ENCODE data around the gene GPHN. TPM values are rescaled to one million over a fixed set of nuclear protein-coding genes. Genes with fewer than 3 reads are reported as not detected.

Gene GPHN
- polyA plus RNA-seq, 1 of the 3 experiments (the other 2 are of a cell fraction) = 6.9 TPM

DNA sequence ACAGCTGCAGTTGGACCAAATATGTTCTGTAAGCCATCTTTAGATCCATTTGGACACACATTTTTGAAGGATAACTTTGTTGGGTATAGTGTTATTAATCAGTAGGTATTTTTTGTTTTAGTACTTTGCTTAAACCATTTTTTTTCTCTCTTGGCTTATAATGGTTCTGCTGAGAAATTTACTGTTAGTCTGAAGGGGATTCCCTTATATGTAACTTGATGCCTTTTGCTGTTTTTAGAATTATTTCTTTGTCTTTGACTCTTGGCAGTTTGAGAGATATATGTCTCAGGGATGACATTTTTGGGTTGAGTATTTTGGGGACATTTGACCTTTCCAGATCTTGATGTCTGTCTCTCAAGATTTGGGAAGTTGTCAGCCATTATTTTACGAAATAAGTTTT is 169.8 kb downstream of the GPHN start (continued):
- TF ChIP-seq, protein P1, sequence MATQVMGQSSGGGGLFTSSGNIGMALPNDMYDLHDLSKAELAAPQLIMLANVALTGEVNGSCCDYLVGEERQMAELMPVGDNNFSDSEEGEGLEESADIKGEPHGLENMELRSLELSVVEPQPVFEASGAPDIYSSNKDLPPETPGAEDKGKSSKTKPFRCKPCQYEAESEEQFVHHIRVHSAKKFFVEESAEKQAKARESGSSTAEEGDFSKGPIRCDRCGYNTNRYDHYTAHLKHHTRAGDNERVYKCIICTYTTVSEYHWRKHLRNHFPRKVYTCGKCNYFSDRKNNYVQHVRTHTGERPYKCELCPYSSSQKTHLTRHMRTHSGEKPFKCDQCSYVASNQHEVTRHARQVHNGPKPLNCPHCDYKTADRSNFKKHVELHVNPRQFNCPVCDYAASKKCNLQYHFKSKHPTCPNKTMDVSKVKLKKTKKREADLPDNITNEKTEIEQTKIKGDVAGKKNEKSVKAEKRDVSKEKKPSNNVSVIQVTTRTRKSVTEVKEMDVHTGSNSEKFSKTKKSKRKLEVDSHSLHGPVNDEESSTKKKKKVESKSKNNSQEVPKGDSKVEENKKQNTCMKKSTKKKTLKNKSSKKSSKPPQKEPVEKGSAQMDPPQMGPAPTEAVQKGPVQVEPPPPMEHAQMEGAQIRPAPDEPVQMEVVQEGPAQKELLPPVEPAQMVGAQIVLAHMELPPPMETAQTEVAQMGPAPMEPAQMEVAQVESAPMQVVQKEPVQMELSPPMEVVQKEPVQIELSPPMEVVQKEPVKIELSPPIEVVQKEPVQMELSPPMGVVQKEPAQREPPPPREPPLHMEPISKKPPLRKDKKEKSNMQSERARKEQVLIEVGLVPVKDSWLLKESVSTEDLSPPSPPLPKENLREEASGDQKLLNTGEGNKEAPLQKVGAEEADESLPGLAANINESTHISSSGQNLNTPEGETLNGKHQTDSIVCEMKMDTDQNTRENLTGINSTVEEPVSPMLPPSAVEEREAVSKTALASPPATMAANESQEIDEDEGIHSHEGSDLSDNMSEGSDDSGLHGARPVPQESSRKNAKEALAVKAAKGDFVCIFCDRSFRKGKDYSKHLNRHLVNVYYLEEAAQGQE (IDR thresholded peaks at IDR 0.05; ENCODE audit: low read depth, low read length) = no peak

DNA sequence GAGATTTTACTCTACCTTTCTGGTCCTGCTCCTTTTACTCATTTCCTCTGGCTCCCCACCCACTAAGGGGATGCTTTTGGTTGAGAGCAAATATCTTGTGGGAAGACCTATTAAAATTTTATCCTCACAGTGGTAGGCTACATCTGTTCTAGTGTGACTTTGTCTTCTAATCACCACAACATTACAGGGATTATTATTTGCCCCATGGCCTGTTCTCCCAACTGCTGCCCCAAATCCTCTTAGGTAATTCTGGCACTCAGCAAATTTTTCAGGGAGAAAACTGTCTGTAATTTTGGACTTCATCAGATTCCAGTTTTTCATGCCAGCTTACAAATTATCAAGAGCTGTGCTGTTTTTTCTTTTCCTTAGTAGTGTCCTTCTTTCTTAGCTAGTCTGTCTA is 172.3 kb downstream of the GPHN start:
- no peak overlapping the region for H3K4me3 ChIP-seq (ENCODE audit: low read depth in 2 of 2, low read length in 1 of 2)
- H3K4me2 ChIP-seq = no peak overlapping the region
- H3K27me3 ChIP-seq (ENCODE audit: insufficient read depth) = no peaks in the 10 kb centered on the region
- TF ChIP-seq, protein P2, sequence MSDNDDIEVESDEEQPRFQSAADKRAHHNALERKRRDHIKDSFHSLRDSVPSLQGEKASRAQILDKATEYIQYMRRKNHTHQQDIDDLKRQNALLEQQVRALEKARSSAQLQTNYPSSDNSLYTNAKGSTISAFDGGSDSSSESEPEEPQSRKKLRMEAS (IDR thresholded peaks at IDR 0.05; ENCODE audit: low read depth) = no peak
- no peak for TF ChIP-seq FOXJ3 (CRISPR knock-in tag; IDR thresholded peaks at IDR 0.05)
- TF ChIP-seq, protein P3, sequence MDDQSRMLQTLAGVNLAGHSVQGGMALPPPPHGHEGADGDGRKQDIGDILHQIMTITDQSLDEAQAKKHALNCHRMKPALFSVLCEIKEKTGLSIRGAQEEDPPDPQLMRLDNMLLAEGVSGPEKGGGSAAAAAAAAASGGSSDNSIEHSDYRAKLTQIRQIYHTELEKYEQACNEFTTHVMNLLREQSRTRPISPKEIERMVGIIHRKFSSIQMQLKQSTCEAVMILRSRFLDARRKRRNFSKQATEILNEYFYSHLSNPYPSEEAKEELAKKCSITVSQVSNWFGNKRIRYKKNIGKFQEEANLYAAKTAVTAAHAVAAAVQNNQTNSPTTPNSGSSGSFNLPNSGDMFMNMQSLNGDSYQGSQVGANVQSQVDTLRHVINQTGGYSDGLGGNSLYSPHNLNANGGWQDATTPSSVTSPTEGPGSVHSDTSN (IDR thresholded peaks at IDR 0.05) = no peak
- TF ChIP-seq, protein P4, sequence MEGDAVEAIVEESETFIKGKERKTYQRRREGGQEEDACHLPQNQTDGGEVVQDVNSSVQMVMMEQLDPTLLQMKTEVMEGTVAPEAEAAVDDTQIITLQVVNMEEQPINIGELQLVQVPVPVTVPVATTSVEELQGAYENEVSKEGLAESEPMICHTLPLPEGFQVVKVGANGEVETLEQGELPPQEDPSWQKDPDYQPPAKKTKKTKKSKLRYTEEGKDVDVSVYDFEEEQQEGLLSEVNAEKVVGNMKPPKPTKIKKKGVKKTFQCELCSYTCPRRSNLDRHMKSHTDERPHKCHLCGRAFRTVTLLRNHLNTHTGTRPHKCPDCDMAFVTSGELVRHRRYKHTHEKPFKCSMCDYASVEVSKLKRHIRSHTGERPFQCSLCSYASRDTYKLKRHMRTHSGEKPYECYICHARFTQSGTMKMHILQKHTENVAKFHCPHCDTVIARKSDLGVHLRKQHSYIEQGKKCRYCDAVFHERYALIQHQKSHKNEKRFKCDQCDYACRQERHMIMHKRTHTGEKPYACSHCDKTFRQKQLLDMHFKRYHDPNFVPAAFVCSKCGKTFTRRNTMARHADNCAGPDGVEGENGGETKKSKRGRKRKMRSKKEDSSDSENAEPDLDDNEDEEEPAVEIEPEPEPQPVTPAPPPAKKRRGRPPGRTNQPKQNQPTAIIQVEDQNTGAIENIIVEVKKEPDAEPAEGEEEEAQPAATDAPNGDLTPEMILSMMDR (IDR thresholded peaks at IDR 0.05) = no peak
- TF ChIP-seq, protein P5, sequence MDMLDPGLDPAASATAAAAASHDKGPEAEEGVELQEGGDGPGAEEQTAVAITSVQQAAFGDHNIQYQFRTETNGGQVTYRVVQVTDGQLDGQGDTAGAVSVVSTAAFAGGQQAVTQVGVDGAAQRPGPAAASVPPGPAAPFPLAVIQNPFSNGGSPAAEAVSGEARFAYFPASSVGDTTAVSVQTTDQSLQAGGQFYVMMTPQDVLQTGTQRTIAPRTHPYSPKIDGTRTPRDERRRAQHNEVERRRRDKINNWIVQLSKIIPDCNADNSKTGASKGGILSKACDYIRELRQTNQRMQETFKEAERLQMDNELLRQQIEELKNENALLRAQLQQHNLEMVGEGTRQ (IDR thresholded peaks at IDR 0.05; ENCODE audit: borderline replicate concordance, low read depth, low read length) = no peak
- TF ChIP-seq POLR2AphosphoS5 (IDR thresholded peaks at IDR 0.05; ENCODE audit: low read depth, low read length) = no peak
- no peak for TF ChIP-seq MEF2A (IDR thresholded peaks at IDR 0.05; ENCODE audit: borderline replicate concordance, low read depth)
- no peak for TF ChIP-seq FOXM1 (IDR thresholded peaks at IDR 0.05; ENCODE audit: low read depth)
- no peak for TF ChIP-seq NRF1 (IDR thresholded peaks at IDR 0.05; ENCODE audit: low read depth, low read length)
- H3F3A ChIP-seq (replicated peaks; ENCODE audit: insufficient read depth) = no peaks in the 10 kb centered on the region
- POLR2A ChIA-PET = no interaction called here
- no peaks in the 10 kb centered on the region for H3K4me1 ChIP-seq (ENCODE audit: control insufficient read depth in 1 of 2, insufficient read depth in 2 of 2, low read depth in 1 of 2, low read length in 1 of 2)
- no peaks in the 10 kb centered on the region for H4K20me1 ChIP-seq (ENCODE audit: insufficient read depth)
- CTCF ChIA-PET = no interaction called here
- H2AFZ ChIP-seq (ENCODE audit: low read depth) = no peak overlapping the region
- no peak overlapping the region for H3K27ac ChIP-seq (ENCODE audit: low read depth in 2 of 2, low read length in 1 of 2)
- no peaks in the 10 kb centered on the region for H3K79me2 ChIP-seq (ENCODE audit: insufficient read depth)
- H3K9me2 ChIP-seq = no peaks in the 10 kb centered on the region
- DNase-seq = no peak
- H3K9me3 ChIP-seq = 0 out of 2 replicates have a peak, but pooled peaks cover 3% of the 10 kb centered on the region
- peaks cover 0 to 3% of the 10 kb centered on the region in 2 experiments for H3K36me3 ChIP-seq (replicated peaks in 1 of 2; ENCODE audit: control insufficient read depth in 1 of 2, insufficient read depth in 2 of 2, low read length in 1 of 2)
- no peak overlapping the region for H3K9ac ChIP-seq

Data from SK-N-SH (cell line).